GM19455 (cell line): ENCODE results near the gene CFTR.

ENCODE experiments used
- ATAC-seq: cut with Tn5 transposase; IDR thresholded peaks from one replicate; pipeline ENCODE4 v1.9.1; 2021; ENCODE audit not compliant: unreplicated experiment

Gene CFTR

GRCh38 chr7:117640465-117640864, 160.6 kb downstream of the CFTR start:
- no peak for ATAC-seq

DNA sequence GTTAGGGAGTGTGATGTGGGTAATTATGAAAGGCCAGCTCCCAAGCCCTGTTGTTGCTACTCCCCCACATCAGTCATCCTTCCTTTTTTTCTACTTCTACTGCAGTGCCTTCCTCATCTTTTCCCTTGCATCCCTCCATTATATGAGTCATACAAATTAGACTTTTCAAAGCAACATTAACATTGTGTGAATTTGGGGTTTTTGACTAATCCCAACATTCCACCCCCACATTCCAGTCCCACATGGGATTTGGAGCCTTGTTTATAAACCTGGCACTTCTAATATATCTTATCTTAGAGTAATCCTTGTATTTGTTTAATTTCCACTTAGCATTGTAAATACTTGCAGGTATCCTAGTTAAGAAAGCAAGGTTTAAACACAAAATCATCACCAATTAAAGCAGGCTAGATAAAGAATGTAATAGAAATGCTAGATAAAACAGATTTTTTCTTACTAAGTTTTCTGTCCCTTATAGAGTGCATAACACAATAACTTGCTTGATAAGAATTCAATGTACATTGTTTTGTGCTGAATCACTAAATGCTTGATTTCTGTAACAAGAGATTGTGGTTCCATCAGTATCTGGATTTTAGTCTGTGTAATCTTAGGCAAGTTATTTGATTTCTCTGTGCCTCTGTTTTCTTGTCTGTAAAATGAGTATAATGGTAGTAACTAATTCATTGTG, 165.8 kb downstream of the CFTR start:
- ATAC-seq: no peak

DNA sequence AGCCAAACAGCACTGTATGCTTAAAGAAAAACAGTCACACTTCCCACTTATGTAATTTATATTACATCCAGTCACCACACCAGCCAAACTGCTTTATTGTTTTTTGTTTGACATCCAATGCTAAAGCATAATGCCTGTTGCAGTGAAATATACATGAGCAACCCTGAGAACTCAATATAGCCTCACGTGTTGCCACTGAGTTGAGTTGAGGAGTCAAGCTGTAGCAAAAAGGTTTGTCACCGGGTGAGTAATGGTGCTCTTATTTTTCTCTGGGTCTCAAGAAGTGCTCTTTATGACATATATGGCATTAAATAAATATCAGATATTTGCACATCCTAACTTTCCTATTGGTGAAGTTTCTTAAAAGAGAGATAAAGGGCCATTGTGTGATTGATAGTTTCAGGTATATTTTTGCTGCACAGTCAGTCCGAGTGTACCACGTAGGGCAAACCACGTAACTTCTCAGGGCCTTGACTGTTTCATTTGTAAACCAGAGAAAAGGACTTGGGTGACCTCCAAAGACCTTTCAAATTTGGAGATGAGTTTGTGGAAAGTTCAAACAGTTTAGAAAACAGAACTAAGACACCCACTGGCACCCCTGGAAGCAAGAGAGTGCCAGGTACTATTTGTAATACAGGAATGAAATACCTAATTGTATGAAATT, 168.5 kb downstream of the CFTR start:
- ATAC-seq: no peak

GRCh38 chr7:117652943-117653680, 173.3 kb downstream of the CFTR start:
- no peak for ATAC-seq

GRCh38 chr7:117654780-117655179, 175.0 kb downstream of the CFTR start:
- ATAC-seq: no peak

- no peak for ATAC-seq
Observed at GRCh38 chr7:117656806-117657205, 177.0 kb downstream of the CFTR start.

DNA sequence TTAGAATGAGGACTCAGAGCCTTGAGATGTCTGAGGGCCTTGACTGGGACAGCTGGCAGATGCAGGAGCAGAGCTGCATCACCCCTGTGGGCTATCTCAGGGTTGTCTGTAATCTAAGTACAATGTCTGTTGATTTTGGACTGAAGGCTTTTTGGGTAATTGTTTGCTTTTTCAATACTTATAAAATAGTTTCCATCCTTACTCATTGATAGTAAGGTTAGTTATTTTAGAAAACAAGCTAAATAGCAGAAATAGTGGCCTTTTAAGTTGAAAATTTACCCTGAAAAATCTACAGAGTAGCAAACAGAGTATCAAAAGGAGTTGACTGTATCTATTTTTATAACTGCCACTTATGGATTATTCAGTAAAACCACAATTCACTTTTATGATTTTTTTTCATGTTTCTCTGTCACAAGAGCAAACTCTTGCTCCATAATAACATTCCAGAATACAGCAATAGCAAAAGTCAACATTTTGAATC, 179.7 kb downstream of the CFTR start:
- ATAC-seq: no peak

- no peak for ATAC-seq
Observed at GRCh38 chr7:117661328-117661727, 181.5 kb downstream of the CFTR start.

DNA sequence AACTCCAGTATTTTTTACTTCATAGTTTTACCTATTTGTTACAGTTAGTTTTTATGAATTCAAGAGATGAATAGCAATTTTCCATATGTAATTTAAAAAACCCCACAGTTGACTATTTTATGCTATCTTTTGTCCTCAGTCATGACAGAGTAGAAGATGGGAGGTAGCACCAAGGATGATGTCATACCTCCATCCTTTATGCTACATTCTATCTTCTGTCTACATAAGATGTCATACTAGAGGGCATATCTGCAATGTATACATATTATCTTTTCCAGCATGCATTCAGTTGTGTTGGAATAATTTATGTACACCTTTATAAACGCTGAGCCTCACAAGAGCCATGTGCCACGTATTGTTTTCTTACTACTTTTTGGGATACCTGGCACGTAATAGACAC, 184.2 kb downstream of the CFTR start:
- no peak for ATAC-seq

GRCh38 chr7:117665368-117665767, 185.5 kb downstream of the CFTR start:
- ATAC-seq: no peak

DNA sequence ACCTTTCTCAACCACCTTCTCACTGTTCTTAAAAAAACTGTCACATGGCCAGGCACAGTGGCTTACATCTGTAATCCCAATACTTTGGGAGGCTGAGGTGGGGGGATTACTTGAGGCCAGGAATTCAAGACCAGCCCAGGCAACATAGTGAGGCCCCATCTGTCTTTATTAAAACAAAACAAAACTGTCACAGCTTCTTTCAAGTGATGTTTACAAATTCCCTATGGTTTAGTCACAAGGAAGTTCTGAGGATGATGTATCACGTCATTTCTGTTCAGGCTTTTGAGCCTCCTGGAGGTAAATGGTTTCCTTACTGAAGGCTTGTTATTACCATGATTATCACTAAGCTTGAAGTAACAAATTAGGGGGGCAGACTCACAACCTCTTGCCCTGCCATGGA, 186.2 kb downstream of the CFTR start:
- no peak for ATAC-seq

- no peak for ATAC-seq
Observed at GRCh38 chr7:117666689-117667088, 186.9 kb downstream of the CFTR start.

- no peak for ATAC-seq
Observed at GRCh38 chr7:117667456-117667855, 187.6 kb downstream of the CFTR start.

- no peak for ATAC-seq
Observed at GRCh38 chr7:117669818-117670217, 190.0 kb downstream of the CFTR start.

- ATAC-seq: no peak
Observed at GRCh38 chr7:117672453-117672852, 192.6 kb downstream of the CFTR start.

DNA sequence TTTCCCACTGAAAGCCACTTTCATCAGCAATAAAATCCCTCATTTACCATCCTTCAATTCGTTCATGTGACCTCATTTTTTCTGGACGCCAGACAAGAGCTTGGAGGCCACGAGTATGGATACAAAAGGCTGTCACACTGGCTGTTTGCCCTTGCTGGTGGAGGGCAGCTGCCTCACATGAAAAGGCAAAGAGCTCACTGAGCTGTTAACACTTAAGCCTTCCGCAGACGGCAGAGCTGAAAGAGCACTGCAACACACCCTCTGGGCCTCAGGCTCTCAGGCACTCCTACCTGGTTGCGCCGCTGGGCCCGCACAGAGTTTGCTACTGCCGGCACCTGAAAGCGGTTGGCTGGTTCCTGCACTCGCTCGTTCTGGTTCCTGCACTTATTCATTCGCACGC, 193.5 kb downstream of the CFTR start:
- no peak for ATAC-seq

GRCh38 chr7:117673839-117674238, 194.0 kb downstream of the CFTR start:
- ATAC-seq: no peak

GRCh38 chr7:117674617-117675016, 194.8 kb downstream of the CFTR start:
- no peak for ATAC-seq

- ATAC-seq: no peak
Observed at GRCh38 chr7:117675497-117676435, 195.9 kb downstream of the CFTR start.

DNA sequence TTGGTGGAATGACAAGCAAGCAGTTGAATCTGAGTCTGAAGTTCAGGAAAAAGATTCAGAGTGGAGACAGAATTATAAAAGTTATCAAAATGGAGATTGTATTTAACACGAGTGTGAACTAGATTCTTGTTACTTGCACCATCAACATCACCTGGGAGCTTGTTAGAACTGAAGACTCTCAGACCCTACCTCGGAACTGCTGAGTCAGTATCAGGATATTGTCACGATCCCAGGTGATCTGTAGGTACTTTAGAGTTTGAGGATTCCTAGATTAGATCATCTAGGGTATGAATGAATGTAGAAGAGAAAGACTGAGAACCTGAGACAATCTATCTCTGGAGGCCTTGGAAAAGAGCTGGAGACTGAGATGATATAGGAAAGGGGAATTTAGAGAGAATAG, 199.3 kb downstream of the CFTR start:
- no peak for ATAC-seq
